Right cardiac atrium (tissue), 5 donors: ENCODE results near the gene GLRA1. TPM values are rescaled to one million over a fixed set of nuclear protein-coding genes. Genes with fewer than 3 reads are reported as not detected.

ENCODE experiments used
- ATAC-seq, 2 donors: fragments of 200-7000 bp; cut with Tn5 transposase; one replicate each; pipeline versions ENCODE4 v1.8.0 to v1.9.1; 2020; ENCODE audit warnings: moderate library complexity in 2 of 2, mild to moderate bottlenecking in 1 of 2
- DNase-seq, 3 donors: peaks; one replicate each; pipeline ENCODE4 v3.0.0-alpha.2; 2020
- H3K27ac ChIP-seq: one replicate; pipeline ENCODE4 v1.5.1; 2013; ENCODE audit warnings: mild to moderate bottlenecking, low read length, control low read depth, moderate library complexity
- H3K27me3 ChIP-seq: one replicate; pipeline ENCODE4 v1.6.1; 2013; ENCODE audit not compliant: control insufficient read depth, insufficient read depth
- H3K4me1 ChIP-seq: one replicate; pipeline ENCODE4 v1.6.1; 2013; ENCODE audit warnings: low read length; ENCODE audit not compliant: control insufficient read depth, insufficient read depth
- H3K4me3 ChIP-seq: one replicate; pipeline ENCODE4 v1.5.1; 2013; ENCODE audit warnings: low read length, control low read depth
- H3K9me3 ChIP-seq: one replicate; pipeline ENCODE4 v1.6.1; 2013; ENCODE audit warnings: low read length; ENCODE audit not compliant: control insufficient read depth
- WGBS: extraction: QIAGEN DNeasy Blood & Tissue Kit; methylation state at CpG from one replicate; pipeline ENCODE4 v1.1.7; 2013; 5-methylcytosine and 5-hydroxymethylcytosine counted together
- intact Hi-C, 4 donors: fragments of 100-400 bp; cut with DNase I; formaldehyde crosslinking; loops; one replicate each; pipeline versions ENCODE4 v1.11.0 to v1.14.0; 2022 to 2023
- polyA plus RNA-seq: library from polyadenylated mRNA; stranded (reverse); fragments of 200-250 nt; gene quantifications from one replicate; pipeline ENCODE4 v1.2.3, GENCODE V29; 2013
- total RNA-seq, 4 donors: library from RNA; stranded (reverse); fragmentation: NEBNext Ultra II Directional; extraction: Animal tissue kit (Norgen Biotek cat#: 25700); gene quantifications; one replicate each; pipeline ENCODE4 v1.2.1, GENCODE V29; 2021
- donor health status: healthy with polysubstance abuse.
- donor health status: DM: no; HTN: yes; CAD: no.
- donor health status: DM: no; HTN: no; CAD: no.
- donor health status: DM: no; HTN: yes; CAD: no; lungs with severe emphysema.
- donor health status: DM: yes; HTN: yes; CAD: no.

GLRA1 gene
- total and polyA plus RNA-seq, 5 donors: not detected

GRCh38 chr5:151815051-151815450, 109.6 kb downstream of the GLRA1 start:
- no peaks in the 10 kb centered on the region for H3K27me3 ChIP-seq
- H3K4me3 ChIP-seq: no peak overlapping the region
- DNase-seq (no peak), ATAC-seq (no peak)
- 78% methylated on average over 1 of the region's 1 CpG for WGBS
- H3K9me3 ChIP-seq: no peaks in the 10 kb centered on the region
- H3K4me1 ChIP-seq: peaks cover 7% of the 10 kb centered on the region
- H3K27ac ChIP-seq: no peak overlapping the region
- intact Hi-C loops: no loop called here

- ATAC-seq: peak; percentile 61 to 68
These were observed 111.8 kb downstream of the GLRA1 start for GRCh38 chr5:151812757-151813309.

GRCh38 chr5:151811593-151812321, 112.9 kb downstream of the GLRA1 start:
- 56% methylated on average over 5 of the region's 5 CpGs for WGBS

More at GRCh38 chr5:151812757-151813309, 111.8 kb downstream of the GLRA1 start:
- 58% methylated on average over 2 of the region's 2 CpGs for WGBS
- H3K27ac ChIP-seq: no peak overlapping the region
- intact Hi-C loops: no loop called here
- peaks cover 8% of the 10 kb centered on the region for H3K4me1 ChIP-seq
- H3K27me3 ChIP-seq: no peaks in the 10 kb centered on the region
- no peak overlapping the region for H3K4me3 ChIP-seq
- H3K9me3 ChIP-seq: no peaks in the 10 kb centered on the region
- DNase-seq: no peak

GRCh38 chr5:151810897-151811296, 113.8 kb downstream of the GLRA1 start:
- H3K9me3 ChIP-seq: no peaks in the 10 kb centered on the region
- intact Hi-C loops: no loop called here
- 97% methylated on average over 1 of the region's 1 CpG for WGBS

More at GRCh38 chr5:151811593-151812321, 112.9 kb downstream of the GLRA1 start:
- DNase-seq: no peak
- no peaks in the 10 kb centered on the region for H3K9me3 ChIP-seq
- peaks cover 8% of the 10 kb centered on the region for H3K4me1 ChIP-seq
- H3K4me3 ChIP-seq: no peak overlapping the region
- intact Hi-C loops: no loop called here
- H3K27ac ChIP-seq: peak overlapping the region; percentile 12
- peak; percentile 86 to 89 for ATAC-seq
- H3K27me3 ChIP-seq: no peaks in the 10 kb centered on the region

GRCh38 chr5:151810449-151810848, 114.2 kb downstream of the GLRA1 start:
- H3K27ac ChIP-seq: no peak overlapping the region
- intact Hi-C loops: no loop called here
- no peak overlapping the region for H3K4me3 ChIP-seq
- no peak for ATAC-seq
- DNase-seq: no peak
- 88% methylated on average over 1 of the region's 1 CpG for WGBS
- H3K4me1 ChIP-seq: peaks cover 8% of the 10 kb centered on the region
- no peaks in the 10 kb centered on the region for H3K27me3 ChIP-seq
- H3K9me3 ChIP-seq: no peaks in the 10 kb centered on the region

More at GRCh38 chr5:151810897-151811296, 113.8 kb downstream of the GLRA1 start:
- Histone ChIP-seq H3K4me1 (peaks cover 8% of the 10 kb centered on the region), H3K27me3 (no peaks in the 10 kb centered on the region), H3K4me3 (no peak overlapping the region), H3K27ac (no peak overlapping the region)
- DNase-seq (no peak), ATAC-seq (no peak)

GRCh38 chr5:151808451-151809169, 116.0 kb downstream of the GLRA1 start:
- Histone ChIP-seq H3K27ac (no peak overlapping the region), H3K9me3 (no peaks in the 10 kb centered on the region), H3K4me1 (peaks cover 8% of the 10 kb centered on the region), H3K27me3 (no peaks in the 10 kb centered on the region), H3K4me3 (no peak overlapping the region)
- DNase-seq: no peak
- no peak for ATAC-seq
- 83% methylated on average over 4 of the region's 4 CpGs for WGBS
- intact Hi-C loops: no loop called here

GRCh38 chr5:151805414-151806223, 119.0 kb downstream of the GLRA1 start:
- 93% methylated on average over 3 of the region's 3 CpGs for WGBS
- ATAC-seq (peak; percentile 86 to 91), DNase-seq (no peak)
- intact Hi-C loops: no loop called here
- no peak overlapping the region for H3K4me3 ChIP-seq
- H3K4me1 ChIP-seq: peaks cover 3% of the 10 kb centered on the region
- no peaks in the 10 kb centered on the region for H3K27me3 ChIP-seq
- H3K9me3 ChIP-seq: no peaks in the 10 kb centered on the region
- H3K27ac ChIP-seq: no peak overlapping the region

- ATAC-seq: no peak
- intact Hi-C loops: no loop called here
These were observed 124.1 kb downstream of the GLRA1 start for GRCh38 chr5:151800532-151800931.

GRCh38 chr5:151799407-151799806, 125.2 kb downstream of the GLRA1 start:
- intact Hi-C loops: no loop called here
- Histone ChIP-seq H3K4me3 (no peak overlapping the region), H3K27me3 (no peaks in the 10 kb centered on the region), H3K9me3 (no peaks in the 10 kb centered on the region), H3K4me1 (no peaks in the 10 kb centered on the region), H3K27ac (no peak overlapping the region)
- 77% methylated on average over 3 of the region's 3 CpGs for WGBS
- DNase-seq (no peak), ATAC-seq (no peak)

More at GRCh38 chr5:151800532-151800931, 124.1 kb downstream of the GLRA1 start:
- H3K4me3 ChIP-seq: no peak overlapping the region
- WGBS: 68% methylated on average over 2 of the region's 2 CpGs
- no peaks in the 10 kb centered on the region for H3K27me3 ChIP-seq
- H3K4me1 ChIP-seq: no peaks in the 10 kb centered on the region
- no peak for DNase-seq
- no peak overlapping the region for H3K27ac ChIP-seq
- H3K9me3 ChIP-seq: no peaks in the 10 kb centered on the region

GRCh38 chr5:151798674-151799073, 126.0 kb downstream of the GLRA1 start:
- no peak for ATAC-seq
- H3K4me3 ChIP-seq: no peak overlapping the region
- intact Hi-C loops: no loop called here
- 93% methylated on average over 3 of the region's 3 CpGs for WGBS
- no peak overlapping the region for H3K27ac ChIP-seq
- H3K4me1 ChIP-seq: no peaks in the 10 kb centered on the region
- DNase-seq: peak in 1 of 3 donors; percentile 9
- H3K27me3 ChIP-seq: no peaks in the 10 kb centered on the region
- no peaks in the 10 kb centered on the region for H3K9me3 ChIP-seq
